ENCODE measurements around the gene LRRC27. TPM values are rescaled to one million over a fixed set of nuclear protein-coding genes. Genes with fewer than 3 reads are reported as not detected.

LRRC27 gene
- total RNA-seq, 1 donor from 2014 or later = 13.8 TPM

- peaks cover 16% of the 10 kb centered on the region for H3K4me1 Mint-ChIP-seq (ENCODE audit: low read depth, unreplicated experiment)
- no peak overlapping the region for H3K4me3 Mint-ChIP-seq (ENCODE audit: unreplicated experiment)
- H3K27ac Mint-ChIP-seq (ENCODE audit: unreplicated experiment) = no peak overlapping the region
- DNase-seq = no peak
- H3K27me3 Mint-ChIP-seq (ENCODE audit: unreplicated experiment) = peaks cover 20% of the 10 kb centered on the region
- TF ChIP-seq CTCF (IDR thresholded peaks at IDR 0.05; ENCODE audit: partially characterized antibody, unreplicated experiment) = no peak
- H3K36me3 Mint-ChIP-seq (ENCODE audit: unreplicated experiment) = peaks cover 24% of the 10 kb centered on the region
- H3K9me3 Mint-ChIP-seq (ENCODE audit: unreplicated experiment) = peaks cover 17% of the 10 kb centered on the region
These were observed 29.3 kb upstream of the LRRC27 start for GRCh38 chr10:132302421-132303310.

- peak overlapping the region; percentile 59 for H3K27ac Mint-ChIP-seq (ENCODE audit: unreplicated experiment)
- H3K4me3 Mint-ChIP-seq (ENCODE audit: unreplicated experiment) = peak overlapping the region; percentile 42
- no peak for TF ChIP-seq CTCF (IDR thresholded peaks at IDR 0.05; ENCODE audit: partially characterized antibody, unreplicated experiment)
- peaks cover 12% of the 10 kb centered on the region for H3K4me1 Mint-ChIP-seq (ENCODE audit: low read depth, unreplicated experiment)
- DNase-seq = no peak
- H3K27me3 Mint-ChIP-seq (ENCODE audit: unreplicated experiment) = peaks cover 20% of the 10 kb centered on the region
- peaks cover 17% of the 10 kb centered on the region for H3K9me3 Mint-ChIP-seq (ENCODE audit: unreplicated experiment)
- H3K36me3 Mint-ChIP-seq (ENCODE audit: unreplicated experiment) = peaks cover 24% of the 10 kb centered on the region
These were observed 28.5 kb upstream of the LRRC27 start for GRCh38 chr10:132303361-132304115.

- Mint-ChIP-seq H3K27ac (ENCODE audit: unreplicated experiment) (no peak overlapping the region), H3K4me3 (ENCODE audit: unreplicated experiment) (no peak overlapping the region), H3K36me3 (ENCODE audit: unreplicated experiment) (peaks cover 24% of the 10 kb centered on the region), H3K9me3 (ENCODE audit: unreplicated experiment) (peaks cover 14% of the 10 kb centered on the region), H3K4me1 (ENCODE audit: low read depth, unreplicated experiment) (peaks cover 15% of the 10 kb centered on the region), H3K27me3 (ENCODE audit: unreplicated experiment) (peaks cover 18% of the 10 kb centered on the region)
- DNase-seq = no peak
- TF ChIP-seq CTCF (IDR thresholded peaks at IDR 0.05; ENCODE audit: partially characterized antibody, unreplicated experiment) = no peak
These were observed 27.1 kb upstream of the LRRC27 start for GRCh38 chr10:132304756-132305509.

GRCh38 chr10:132305654-132306342, 26.2 kb upstream of the LRRC27 start:
- H3K27me3 Mint-ChIP-seq (ENCODE audit: unreplicated experiment) = peaks cover 13% of the 10 kb centered on the region
- peaks cover 19% of the 10 kb centered on the region for H3K4me1 Mint-ChIP-seq (ENCODE audit: low read depth, unreplicated experiment)
- no peak for DNase-seq
- H3K9me3 Mint-ChIP-seq (ENCODE audit: unreplicated experiment) = peaks cover 12% of the 10 kb centered on the region
- H3K4me3 Mint-ChIP-seq (ENCODE audit: unreplicated experiment) = peak overlapping the region; percentile 96
- H3K27ac Mint-ChIP-seq (ENCODE audit: unreplicated experiment) = peak overlapping the region; percentile 34
- H3K36me3 Mint-ChIP-seq (ENCODE audit: unreplicated experiment) = peaks cover 24% of the 10 kb centered on the region
- no peak for TF ChIP-seq CTCF (IDR thresholded peaks at IDR 0.05; ENCODE audit: partially characterized antibody, unreplicated experiment)
